Measurements from ENCODE around the gene LSP1.

DNA sequence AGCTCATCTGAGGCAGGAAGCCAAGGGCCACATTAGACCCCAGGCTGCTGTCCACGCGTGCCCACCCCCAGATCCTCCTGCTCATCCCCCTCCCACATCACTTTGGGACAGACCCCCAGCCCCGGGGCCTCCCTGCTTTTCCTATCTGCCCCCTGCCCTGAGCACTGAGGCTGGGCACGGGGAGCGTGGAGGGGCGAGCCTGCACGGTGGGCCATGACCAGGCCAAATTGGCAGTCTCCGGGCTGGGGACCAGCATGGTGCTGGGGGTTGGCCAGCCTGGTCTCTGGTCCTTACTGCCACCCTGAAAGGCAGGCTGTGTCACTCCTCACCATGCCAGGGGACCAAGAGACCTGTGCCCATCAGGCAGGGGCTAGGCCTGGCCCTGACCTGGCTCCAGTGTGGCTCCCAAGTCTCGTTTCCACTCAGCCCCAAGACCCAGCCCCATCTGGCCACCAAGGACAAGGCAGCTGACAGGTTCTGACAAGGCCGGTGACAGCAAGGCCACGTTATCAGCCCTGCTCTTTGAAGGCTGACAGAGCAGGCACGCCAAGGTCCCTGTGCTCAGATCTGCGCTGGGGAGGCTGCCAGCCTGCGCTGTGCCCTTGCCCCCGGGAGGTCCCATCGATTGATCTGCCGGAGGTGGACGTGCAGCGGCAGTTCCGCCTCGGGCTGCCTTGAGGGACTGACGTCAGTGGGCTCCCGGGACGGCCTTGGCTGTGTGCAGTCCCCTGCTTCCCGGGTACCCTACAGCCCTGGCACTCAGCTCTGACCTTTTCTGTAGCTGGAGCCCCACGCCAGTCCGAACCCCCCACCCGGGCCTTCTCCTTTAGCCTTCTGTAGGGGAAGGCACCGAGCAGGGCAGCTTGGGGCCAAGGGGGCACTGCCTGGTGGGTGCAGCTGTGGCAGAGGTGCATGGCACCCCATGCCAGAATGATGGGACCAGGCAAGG is 10.5 kb upstream of the LSP1 start:
- TF ChIP-seq, protein P1, sequence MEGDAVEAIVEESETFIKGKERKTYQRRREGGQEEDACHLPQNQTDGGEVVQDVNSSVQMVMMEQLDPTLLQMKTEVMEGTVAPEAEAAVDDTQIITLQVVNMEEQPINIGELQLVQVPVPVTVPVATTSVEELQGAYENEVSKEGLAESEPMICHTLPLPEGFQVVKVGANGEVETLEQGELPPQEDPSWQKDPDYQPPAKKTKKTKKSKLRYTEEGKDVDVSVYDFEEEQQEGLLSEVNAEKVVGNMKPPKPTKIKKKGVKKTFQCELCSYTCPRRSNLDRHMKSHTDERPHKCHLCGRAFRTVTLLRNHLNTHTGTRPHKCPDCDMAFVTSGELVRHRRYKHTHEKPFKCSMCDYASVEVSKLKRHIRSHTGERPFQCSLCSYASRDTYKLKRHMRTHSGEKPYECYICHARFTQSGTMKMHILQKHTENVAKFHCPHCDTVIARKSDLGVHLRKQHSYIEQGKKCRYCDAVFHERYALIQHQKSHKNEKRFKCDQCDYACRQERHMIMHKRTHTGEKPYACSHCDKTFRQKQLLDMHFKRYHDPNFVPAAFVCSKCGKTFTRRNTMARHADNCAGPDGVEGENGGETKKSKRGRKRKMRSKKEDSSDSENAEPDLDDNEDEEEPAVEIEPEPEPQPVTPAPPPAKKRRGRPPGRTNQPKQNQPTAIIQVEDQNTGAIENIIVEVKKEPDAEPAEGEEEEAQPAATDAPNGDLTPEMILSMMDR (conservative IDR thresholded peaks at IDR 0.05; ENCODE audit: low read length) = no peak
- TF ChIP-seq EZH2phosphoT487 (IDR thresholded peaks at IDR 0.05; ENCODE audit: borderline replicate concordance, low read depth, low read length) = no peak
